Esophagus muscularis mucosa (tissue), 3 donors: ENCODE measurements around the gene DHX30.

Source experiments
- EP300 ChIP-seq: sonication (generic); formaldehyde crosslinking; IDR thresholded peaks from one replicate; pipeline ENCODE4 v1.6.1; 2017; ENCODE audit warnings: antibody characterized with exemption
- POLR2AphosphoS5 ChIP-seq, 2 donors: sonication (generic); formaldehyde crosslinking; IDR thresholded peaks; one replicate each; pipeline ENCODE4 v1.6.1; 2017; ENCODE audit warnings: antibody characterized with exemption in 2 of 2

GRCh38 chr3:47813551-47814177 lies 10.7 kb downstream of the DHX30 start:
- no peak for TF ChIP-seq EP300
- TF ChIP-seq POLR2AphosphoS5 (IDR thresholded peaks at IDR 0.05): no peak
